T-cell (primary cell): ENCODE results near the gene CSK. TPM values are rescaled to one million over a fixed set of nuclear protein-coding genes. Genes with fewer than 3 reads are reported as not detected.

ENCODE experiments used
- ATAC-seq, 4 experiments: fragments of 200-7000 bp in 3 of 4; fragments of 150-1000 bp in 1 of 4; cut with Tn5 transposase; replicated peaks in 1 of 4; 1 replicate in 3 of 4; 2 replicates in 1 of 4; pipeline ENCODE4 v1.10.0; 2021; ENCODE audit warnings: moderate library complexity in 3 of 4, mild to moderate bottlenecking in 2 of 4, moderate number of reproducible peaks in 1 of 4
- CTCF ChIA-PET, 2 donors: fragments of 300-600 bp; sonication (Branson Sonifier 250); formaldehyde crosslinking; loops; one replicate each; lab custom pipeline; 2022; ENCODE audit warnings: antibody characterized with exemption in 2 of 2; lab: Charles Lee
- POLR2A ChIA-PET, 2 donors: fragments of 300-600 bp; sonication (Branson Sonifier 250); formaldehyde crosslinking; loops; one replicate each; lab custom pipeline; 2022; ENCODE audit warnings: antibody characterized with exemption in 2 of 2; lab: Charles Lee
- DNase-seq, 35 experiments: peaks; one replicate each; pipeline versions ENCODE4 v3.0.0 to v3.0.0-alpha.2; 2013 to 2023
- H3K27ac ChIP-seq: one replicate; pipeline ENCODE4 v1.5.1; 2013; ENCODE audit warnings: low read length
- H3K27me3 ChIP-seq, 2 experiments: replicated peaks in 1 of 2; 1 replicate in 1 of 2; 2 replicates in 1 of 2; pipeline versions ENCODE4 v1.6.1 to v1.7.0; 2013; ENCODE audit warnings: low read length in 1 of 2, mixed read lengths in 1 of 2; ENCODE audit not compliant: control insufficient read depth in 2 of 2, insufficient read depth in 2 of 2; ENCODE audit errors: extremely low read depth in 1 of 2
- H3K36me3 ChIP-seq, 2 donors: 1 replicate in 1 of 2; 2 replicates in 1 of 2; pipeline versions ENCODE4 v1.6.1 to v1.7.0; 2013; ENCODE audit warnings: low read length in 1 of 2; ENCODE audit not compliant: control insufficient read depth in 2 of 2, insufficient read depth in 1 of 2; ENCODE audit errors: extremely low read depth in 1 of 2
- H3K4me1 ChIP-seq, 2 experiments: 1 replicate in 1 of 2; 2 replicates in 1 of 2; pipeline versions ENCODE4 v1.6.1 to v1.7.0; 2013; ENCODE audit warnings: low read length in 2 of 2, mixed read lengths in 1 of 2; ENCODE audit not compliant: insufficient read depth in 2 of 2, control insufficient read depth in 1 of 2; ENCODE audit errors: extremely low read depth in 1 of 2
- H3K4me3 ChIP-seq, 2 donors: 1 replicate in 1 of 2; 2 replicates in 1 of 2; pipeline versions ENCODE4 v1.5.1 to v1.7.0; 2013; ENCODE audit warnings: mild to moderate bottlenecking in 2 of 2, low read length in 1 of 2, moderate library complexity in 1 of 2; ENCODE audit not compliant: control insufficient read depth in 1 of 2; ENCODE audit errors: extremely low read depth in 1 of 2
- H3K9me3 ChIP-seq: 2 replicates; pipeline ENCODE4 v1.7.0; 2013
- H3K27ac Mint-ChIP-seq, 2 donors: one replicate each; pipeline ENCODE4 v1.8.0; 2020 to 2021; ENCODE audit warnings: mild to moderate bottlenecking in 2 of 2, mixed read lengths in 2 of 2
- H3K27me3 Mint-ChIP-seq, 2 donors: one replicate each; pipeline ENCODE4 v1.8.0; 2021 to 2022; ENCODE audit warnings: mixed read lengths in 2 of 2
- H3K36me3 Mint-ChIP-seq: one replicate; pipeline ENCODE4 v1.8.0; 2021; ENCODE audit warnings: mixed read lengths
- H3K4me1 Mint-ChIP-seq, 3 donors: one replicate each; pipeline ENCODE4 v1.8.0; 2020 to 2022; ENCODE audit warnings: mixed read lengths in 3 of 3, mild to moderate bottlenecking in 1 of 3
- H3K4me3 Mint-ChIP-seq, 3 donors: one replicate each; pipeline ENCODE4 v1.8.0; 2020 to 2022; ENCODE audit warnings: mild to moderate bottlenecking in 3 of 3, mixed read lengths in 3 of 3, moderate library complexity in 3 of 3
- H3K9me3 Mint-ChIP-seq, 3 donors: one replicate each; pipeline ENCODE4 v1.8.0; 2020 to 2022; ENCODE audit warnings: mixed read lengths in 3 of 3
- WGBS: methylation state at CpG from one replicate; pipeline ENCODE4 v1.1.5; 2013; ENCODE audit warnings: missing lambda C conversion rate; ENCODE audit not compliant: insufficient coverage; 5-methylcytosine and 5-hydroxymethylcytosine counted together
- total RNA-seq, 35 experiments: library from RNA in 6 of 35; stranded (reverse) in 6 of 35; fragments of 120-200 nt in 1 of 35; gene quantifications; one replicate each; pipeline versions ENCODE4 v1.2.1 to v1.2.4 and lab custom pipeline; 2013 to 2026

CSK gene
- total RNA-seq, 5 donors from 2014 or later (not counting 1 experiment from before 2014, with no cell fraction given) = 198 to 296 (median 271) TPM

DNA sequence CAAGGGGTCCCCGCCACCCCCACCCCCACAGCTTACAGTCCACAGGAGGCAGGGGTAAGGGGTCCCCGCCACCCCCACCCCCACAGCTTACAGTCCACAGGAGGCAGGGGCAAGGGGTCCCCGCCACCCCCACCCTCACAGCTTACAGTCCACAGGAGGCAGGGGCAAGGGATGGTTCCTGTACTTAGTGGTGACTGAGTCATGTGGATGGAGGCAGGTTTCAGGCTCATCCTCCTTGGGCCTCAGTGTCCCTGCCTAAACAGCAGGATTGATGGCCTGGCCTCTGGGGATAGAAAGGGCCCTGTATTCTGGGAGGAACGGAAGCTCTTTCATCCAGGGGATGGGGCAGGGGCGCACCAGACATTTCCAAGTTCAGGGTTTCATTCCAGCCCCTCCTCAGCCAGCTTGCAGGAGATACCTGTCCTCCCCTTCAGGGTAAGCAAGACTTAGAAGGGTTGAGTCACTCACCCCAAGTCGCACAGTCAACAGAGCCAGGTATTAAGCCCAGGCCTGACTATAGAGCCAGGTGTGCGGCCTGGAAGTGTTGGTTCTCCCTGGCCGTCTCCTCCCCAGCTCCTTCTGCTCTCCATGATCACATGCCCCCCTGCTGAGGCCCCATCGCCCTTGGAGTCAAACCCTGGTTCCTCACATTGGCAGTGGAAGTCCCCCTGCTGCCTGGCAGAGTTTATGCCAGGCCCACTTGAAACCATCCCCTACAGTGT lies 12.5 kb downstream of the CSK start:
- H3K4me3 Mint-ChIP-seq = peak overlapping the region; percentile 54 to 65 (median 55)
- CTCF ChIA-PET = interaction anchor here (0.8 to 8.6 kb wide), 9 partner anchors 10 to 229 kb away, joined by 3 to 158 read pairs (median 9); partner anchors contain the start of genes CSK (in 2 of the 2) and PPCDC (in 1 of the 2)
- no peak overlapping the region for H3K4me3 ChIP-seq
- H3K27me3 ChIP-seq = no peaks in the 10 kb centered on the region
- H3K27ac ChIP-seq = peak overlapping the region; percentile 74
- no peaks in the 10 kb centered on the region for H3K27me3 Mint-ChIP-seq
- H3K27ac Mint-ChIP-seq = peak overlapping the region; percentile 94 to 95
- ATAC-seq (peak in 2 of 4 experiments; percentile 22 to 27), DNase-seq (peak in 1 of 35 experiments; percentile 18)
- 75% methylated on average over 3 of the region's 9 CpGs for WGBS
- peaks cover 89 to 94% (median 91%) of the 10 kb centered on the region in 3 donors for H3K4me1 Mint-ChIP-seq
- POLR2A ChIA-PET = interaction anchor here (0.6 to 1.6 kb wide), 8 partner anchors 10 to 157 kb away, joined by 3 to 9 read pairs (median 3); partner anchors contain the start of gene CSK (in 1 of the 2)
- H3K9me3 ChIP-seq = no peaks in the 10 kb centered on the region
- peaks cover 1 to 59% of the 10 kb centered on the region in 2 donors for H3K36me3 ChIP-seq
- no peaks in the 10 kb centered on the region for H3K9me3 Mint-ChIP-seq
- H3K4me1 ChIP-seq = peaks cover 78 to 96% of the 10 kb centered on the region in 2 experiments
- peaks cover 27% of the 10 kb centered on the region for H3K36me3 Mint-ChIP-seq

DNA sequence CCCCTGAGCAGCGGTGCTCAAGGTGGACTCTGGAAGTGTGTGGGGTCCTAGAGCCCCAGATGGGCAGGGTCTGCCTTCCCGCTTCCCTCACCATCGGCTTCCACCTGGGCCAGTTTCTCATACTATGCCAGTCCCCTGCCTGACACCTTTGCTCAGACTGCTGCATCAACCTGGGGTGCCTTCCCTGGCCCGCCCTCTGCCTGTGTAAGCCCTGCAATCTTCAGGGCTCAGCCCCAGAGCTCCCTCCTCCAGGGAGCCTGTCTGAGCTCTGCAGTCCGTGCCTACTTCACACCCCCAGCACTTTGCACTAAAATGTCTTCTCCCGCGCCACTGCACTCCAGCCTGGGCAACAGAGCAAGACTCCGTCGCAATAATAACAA lies 13.1 kb downstream of the CSK start:
- peak overlapping the region; percentile 94 to 95 for H3K27ac Mint-ChIP-seq

DNA sequence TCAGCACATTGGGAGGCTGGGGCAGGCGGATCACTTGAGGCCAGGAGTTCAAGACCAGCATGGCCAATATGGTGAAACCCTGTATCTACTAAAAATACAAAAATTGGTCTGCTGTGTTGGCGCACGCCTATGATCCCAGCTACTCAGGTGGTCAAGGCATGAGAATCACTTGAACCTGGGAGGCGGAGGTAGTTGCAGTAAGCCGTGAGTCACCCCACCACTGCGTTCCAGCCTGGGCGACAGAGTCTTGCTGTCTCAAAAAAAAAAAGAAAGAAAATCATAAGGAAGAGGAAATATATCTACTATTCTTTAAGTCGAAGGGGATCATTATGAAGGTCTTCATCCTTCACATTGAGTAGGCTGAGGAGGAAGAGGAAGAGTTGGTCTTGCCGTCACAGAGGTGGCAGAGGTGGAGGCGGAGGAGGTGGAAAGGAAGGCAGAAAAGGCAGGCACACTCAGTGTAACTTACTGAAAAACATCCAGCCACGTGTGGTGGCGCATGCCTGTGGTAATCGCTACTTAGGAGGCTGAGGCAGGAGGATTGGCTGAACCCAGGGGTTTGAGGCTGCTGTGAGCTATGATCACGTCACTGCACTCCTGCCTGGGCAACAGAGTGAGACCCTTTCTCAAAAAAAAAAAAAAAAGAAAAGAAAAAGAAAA lies 14.2 kb downstream of the CSK start:
- Histone ChIP-seq H3K9me3 (no peaks in the 10 kb centered on the region), H3K36me3 (peaks cover 12 to 61% of the 10 kb centered on the region in 2 donors), H3K4me1 (peaks cover 67 to 94% of the 10 kb centered on the region in 2 experiments), H3K4me3 (peak overlapping the region in 1 of 2 donors; percentile 7), H3K27me3 (no peaks in the 10 kb centered on the region), H3K27ac (peak overlapping the region; percentile 74)
- ChIA-PET CTCF (interaction anchor here (0.6 to 8.6 kb wide), 6 partner anchors 8 to 154 kb away, joined by 3 to 158 read pairs (median 41); partner anchors contain the start of gene CSK (in 1 of the 2)), POLR2A (interaction anchor here (0.6 to 1.2 kb wide), 2 partner anchors 8 to 38 kb away, joined by 3 to 5 read pairs; no protein-coding TSS in a partner anchor)
- Mint-ChIP-seq H3K27me3 (no peaks in the 10 kb centered on the region), H3K27ac (peak overlapping the region; percentile 86 to 95), H3K4me1 (peaks cover 81 to 87% (median 85%) of the 10 kb centered on the region in 3 donors), H3K9me3 (no peaks in the 10 kb centered on the region), H3K4me3 (peak overlapping the region; percentile 49 to 65 (median 56)), H3K36me3 (peaks cover 31% of the 10 kb centered on the region)
- 0% methylated on average over 1 of the region's 14 CpGs for WGBS
- ATAC-seq = peak; percentile 20 to 25 (median 23)
- DNase-seq = peak in 12 of 35 experiments; percentile 14 to 54 (median 41)

More for the DNA sequence above, 13.1 kb downstream of the CSK start:
- Histone ChIP-seq H3K4me1 (peaks cover 77 to 96% of the 10 kb centered on the region in 2 experiments), H3K36me3 (peaks cover 7 to 60% of the 10 kb centered on the region in 2 donors), H3K27ac (peak overlapping the region; percentile 74), H3K9me3 (no peaks in the 10 kb centered on the region), H3K4me3 (no peak overlapping the region), H3K27me3 (no peaks in the 10 kb centered on the region)
- 66% methylated on average over 3 of the region's 9 CpGs for WGBS
- Mint-ChIP-seq H3K36me3 (peaks cover 27% of the 10 kb centered on the region), H3K4me1 (peaks cover 89 to 94% (median 91%) of the 10 kb centered on the region in 3 donors), H3K27me3 (no peaks in the 10 kb centered on the region), H3K9me3 (no peaks in the 10 kb centered on the region), H3K4me3 (peak overlapping the region; percentile 54 to 65 (median 55))
- POLR2A ChIA-PET = no interaction called here
- DNase-seq (peak in 1 of 35 experiments; percentile 47), ATAC-seq (peak in 1 of 4 experiments; percentile 45)
- CTCF ChIA-PET = interaction anchor here (1.2 to 8.6 kb wide), 5 partner anchors 10 to 161 kb away, joined by 3 to 158 read pairs (median 58); partner anchors contain the start of gene CSK (in 1 of the 2)

DNA sequence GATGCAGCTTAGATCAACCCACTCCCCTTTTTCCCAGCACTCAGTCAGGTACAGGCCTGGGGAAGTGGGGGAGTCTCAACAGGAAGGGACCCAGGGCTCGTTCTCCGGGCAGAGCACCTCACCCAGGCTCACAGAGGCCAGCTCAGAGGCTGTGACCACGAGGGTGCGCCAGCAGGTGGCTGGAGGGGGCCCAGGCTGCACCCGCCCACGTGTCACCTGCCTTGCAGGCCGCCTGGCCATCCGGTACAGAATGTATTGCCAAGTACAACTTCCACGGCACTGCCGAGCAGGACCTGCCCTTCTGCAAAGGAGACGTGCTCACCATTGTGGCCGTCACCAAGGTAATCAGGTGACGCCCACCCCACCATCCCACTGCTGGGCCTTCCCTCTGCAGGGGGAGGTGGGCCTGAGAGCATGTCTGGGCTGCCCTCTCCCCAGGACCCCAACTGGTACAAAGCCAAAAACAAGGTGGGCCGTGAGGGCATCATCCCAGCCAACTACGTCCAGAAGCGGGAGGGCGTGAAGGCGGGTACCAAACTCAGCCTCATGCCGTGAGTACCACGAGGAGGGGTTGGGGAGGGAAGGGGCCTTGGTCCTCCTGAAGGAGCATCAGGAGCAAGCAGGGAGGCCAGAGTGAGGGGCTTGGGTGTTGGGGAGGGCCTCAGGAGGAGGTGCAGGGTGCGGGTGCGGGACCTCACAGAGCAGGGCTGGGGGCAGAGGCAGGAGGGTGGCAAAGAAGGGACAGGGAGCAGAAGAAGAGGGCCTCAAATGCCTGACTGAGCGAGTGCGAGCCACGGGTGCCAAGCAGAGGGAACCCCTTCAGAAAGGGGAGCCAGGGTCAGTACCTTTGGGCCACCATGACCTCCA lies 16.7 kb downstream of the CSK start:
- ATAC-seq = no peak
- H3K4me1 Mint-ChIP-seq = peaks cover 56 to 62% (median 61%) of the 10 kb centered on the region in 3 donors
- H3K36me3 Mint-ChIP-seq = peaks cover 24% of the 10 kb centered on the region
- DNase-seq = no peak
- Histone ChIP-seq H3K4me3 (no peak overlapping the region), H3K36me3 (peaks cover 18 to 78% of the 10 kb centered on the region in 2 donors), H3K9me3 (no peaks in the 10 kb centered on the region), H3K27ac (peak overlapping the region; percentile 87), H3K27me3 (no peaks in the 10 kb centered on the region), H3K4me1 (peaks cover 42 to 71% of the 10 kb centered on the region in 2 experiments)
- H3K27me3 Mint-ChIP-seq = no peaks in the 10 kb centered on the region
- H3K27ac Mint-ChIP-seq = peak overlapping the region; percentile 86 to 90
- CTCF ChIA-PET = interaction anchor here (0.6 to 8.6 kb wide), 12 partner anchors 10 to 164 kb away, joined by 3 to 158 read pairs (median 16); partner anchors contain the start of gene CSK (in 1 of the 2)
- whole genome bisulfite sequencing = 68% methylated on average over 20 of the region's 25 CpGs
- H3K9me3 Mint-ChIP-seq = no peaks in the 10 kb centered on the region
- H3K4me3 Mint-ChIP-seq = peak overlapping the region in 2 of 3 donors; percentile 28 to 53
- POLR2A ChIA-PET = no interaction called here

DNA sequence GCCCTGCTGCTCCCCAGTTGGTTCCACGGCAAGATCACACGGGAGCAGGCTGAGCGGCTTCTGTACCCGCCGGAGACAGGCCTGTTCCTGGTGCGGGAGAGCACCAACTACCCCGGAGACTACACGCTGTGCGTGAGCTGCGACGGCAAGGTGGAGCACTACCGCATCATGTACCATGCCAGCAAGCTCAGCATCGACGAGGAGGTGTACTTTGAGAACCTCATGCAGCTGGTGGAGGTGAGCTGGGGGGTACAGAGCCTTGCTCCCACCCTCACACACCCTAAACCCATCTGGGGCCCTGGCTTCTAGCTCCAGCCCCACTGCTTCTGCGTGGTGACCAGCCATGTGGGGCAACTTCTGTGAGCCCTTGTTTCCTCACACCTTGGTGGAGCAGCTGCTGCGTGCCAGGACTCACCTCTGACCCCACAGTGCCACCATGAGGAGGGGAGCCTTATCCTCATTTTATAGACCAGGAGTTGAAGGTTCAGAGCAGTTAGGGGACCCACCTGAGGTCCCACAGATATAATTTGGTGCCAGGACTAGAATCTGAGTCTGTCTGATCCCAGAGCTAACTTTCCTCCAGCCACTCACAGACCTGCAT lies 17.5 kb downstream of the CSK start:
- peak overlapping the region; percentile 86 to 89 for H3K27ac Mint-ChIP-seq
- peaks cover 39 to 63% of the 10 kb centered on the region in 2 experiments for H3K4me1 ChIP-seq
- H3K9me3 ChIP-seq = no peaks in the 10 kb centered on the region
- peak overlapping the region in 1 of 3 donors; percentile 53 for H3K4me3 Mint-ChIP-seq
- ATAC-seq (peak in 3 of 4 experiments; percentile 10 to 21 (median 10)), DNase-seq (peak in 1 of 35 experiments; percentile 56)
- peaks cover 54 to 63% (median 57%) of the 10 kb centered on the region in 3 donors for H3K4me1 Mint-ChIP-seq
- peaks cover 29% of the 10 kb centered on the region for H3K36me3 Mint-ChIP-seq
- H3K27me3 Mint-ChIP-seq = no peaks in the 10 kb centered on the region
- no peaks in the 10 kb centered on the region for H3K9me3 Mint-ChIP-seq
- 83% methylated on average over 12 of the region's 16 CpGs for WGBS
- H3K27me3 ChIP-seq = no peaks in the 10 kb centered on the region
- CTCF ChIA-PET = interaction anchor here (0.5 to 3.9 kb wide), 11 partner anchors 9 to 1092 kb away, joined by 3 to 41 read pairs (median 5); no protein-coding TSS in a partner anchor
- POLR2A ChIA-PET = no interaction called here
- peaks cover 18 to 84% of the 10 kb centered on the region in 2 donors for H3K36me3 ChIP-seq
- peak overlapping the region; percentile 87 for H3K27ac ChIP-seq
- no peak overlapping the region for H3K4me3 ChIP-seq
